Activated T-cell treated with anti-CD3 and anti-CD28 coated beads, Interleukin-2, amount 50 U/mL, for 72 hours (primary cell): Measurements from ENCODE around the gene C1orf198. TPM values are rescaled to one million over a fixed set of nuclear protein-coding genes. Genes with fewer than 3 reads are reported as not detected.

ENCODE experiments used
- ATAC-seq, 2 donors: fragments of 150-1000 bp; cut with Tn5 transposase; replicated peaks in 1 of 2; 2 replicates each; pipeline ENCODE4 v1.10.0; 2021; ENCODE audit warnings: moderate library complexity in 2 of 2, mild to moderate bottlenecking in 1 of 2
- DNase-seq, 2 donors: peaks; one replicate each; pipeline ENCODE4 v3.0.0; 2021 to 2022; ENCODE audit warnings: mixed read lengths in 1 of 2
- H3K27ac Mint-ChIP-seq: one replicate; pipeline ENCODE4 v1.8.0; 2022; ENCODE audit warnings: mild to moderate bottlenecking, moderate library complexity, mixed read lengths
- H3K27me3 Mint-ChIP-seq: one replicate; pipeline ENCODE4 v1.8.0; 2022; ENCODE audit warnings: low read depth, mixed read lengths
- H3K36me3 Mint-ChIP-seq, 2 donors: one replicate each; pipeline ENCODE4 v1.8.0; 2022; ENCODE audit warnings: mixed read lengths in 2 of 2, mild to moderate bottlenecking in 1 of 2; ENCODE audit not compliant: insufficient read depth in 2 of 2
- H3K4me1 Mint-ChIP-seq: one replicate; pipeline ENCODE4 v1.8.0; 2022; ENCODE audit warnings: low read depth, mixed read lengths
- H3K4me3 Mint-ChIP-seq, 2 donors: one replicate each; pipeline ENCODE4 v1.8.0; 2022; ENCODE audit warnings: mild to moderate bottlenecking in 2 of 2, mixed read lengths in 2 of 2, moderate library complexity in 2 of 2
- H3K9me3 Mint-ChIP-seq, 2 donors: one replicate each; pipeline ENCODE4 v1.8.0; 2022; ENCODE audit warnings: mixed read lengths in 2 of 2
- total RNA-seq, 2 donors: library from RNA; stranded (reverse); gene quantifications; one replicate each; pipeline ENCODE4 v1.2.3, GENCODE V29; 2022

Gene C1orf198
- total RNA-seq, 2 donors from 2014 or later, result 5.4 to 7.6 TPM

- DNase-seq (no peak), ATAC-seq (no peak)
- Mint-ChIP-seq H3K9me3 (no peaks in the 10 kb centered on the region), H3K4me3 (no peak overlapping the region), H3K27ac (no peak overlapping the region), H3K36me3 (peaks cover 0 to 1% of the 10 kb centered on the region in 2 donors), H3K4me1 (no peaks in the 10 kb centered on the region), H3K27me3 (no peaks in the 10 kb centered on the region)
These were observed 33.4 kb upstream of the C1orf198 start for GRCh38 chr1:230901671-230902070.

DNA sequence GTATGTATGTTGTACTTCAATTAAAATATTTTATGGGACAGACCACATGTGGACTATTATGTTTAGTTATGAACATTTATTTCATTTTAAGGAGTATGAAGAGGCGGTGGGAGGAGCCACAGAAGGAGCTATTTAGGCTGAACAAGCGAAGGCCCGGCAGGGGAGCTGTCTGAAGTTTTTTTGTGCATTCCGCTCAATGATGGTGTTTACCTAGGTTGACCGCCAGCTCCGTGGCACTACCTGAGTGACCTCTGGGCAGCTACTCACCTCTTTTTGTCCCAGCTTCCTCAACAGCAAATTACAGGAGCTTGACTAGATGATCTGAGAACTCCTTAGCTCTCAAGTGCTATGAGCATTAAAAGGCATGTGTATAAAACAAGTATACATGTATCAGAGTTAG, 32.7 kb upstream of the C1orf198 start:
- DNase-seq, result no peak
- Mint-ChIP-seq H3K27ac (peak overlapping the region; percentile 51), H3K4me3 (no peak overlapping the region), H3K9me3 (no peaks in the 10 kb centered on the region), H3K27me3 (no peaks in the 10 kb centered on the region), H3K36me3 (peaks cover 0 to 1% of the 10 kb centered on the region in 2 donors), H3K4me1 (no peaks in the 10 kb centered on the region)
- ATAC-seq, result no peak

GRCh38 chr1:230899841-230900251, 31.5 kb upstream of the C1orf198 start:
- H3K4me3 Mint-ChIP-seq, result no peak overlapping the region
- DNase-seq (no peak), ATAC-seq (no peak)
- H3K4me1 Mint-ChIP-seq, result no peaks in the 10 kb centered on the region
- no peaks in the 10 kb centered on the region for H3K27me3 Mint-ChIP-seq
- no peaks in the 10 kb centered on the region for H3K9me3 Mint-ChIP-seq
- no peak overlapping the region for H3K27ac Mint-ChIP-seq
- peaks cover 0 to 1% of the 10 kb centered on the region in 2 donors for H3K36me3 Mint-ChIP-seq

- DNase-seq, result no peak
- no peak overlapping the region for H3K27ac Mint-ChIP-seq
- no peaks in the 10 kb centered on the region for H3K4me1 Mint-ChIP-seq
- ATAC-seq, result no peak
- H3K4me3 Mint-ChIP-seq, result no peak overlapping the region
- H3K27me3 Mint-ChIP-seq, result no peaks in the 10 kb centered on the region
- H3K36me3 Mint-ChIP-seq, result peaks cover 0 to 1% of the 10 kb centered on the region in 2 donors
- no peaks in the 10 kb centered on the region for H3K9me3 Mint-ChIP-seq
These were observed 30.4 kb upstream of the C1orf198 start for GRCh38 chr1:230898748-230899147.

- Mint-ChIP-seq H3K27ac (no peak overlapping the region), H3K27me3 (no peaks in the 10 kb centered on the region), H3K36me3 (peaks cover 0 to 1% of the 10 kb centered on the region in 2 donors), H3K9me3 (no peaks in the 10 kb centered on the region), H3K4me3 (no peak overlapping the region), H3K4me1 (no peaks in the 10 kb centered on the region)
- ATAC-seq, result no peak
- DNase-seq, result no peak
These were observed 29.8 kb upstream of the C1orf198 start for GRCh38 chr1:230898144-230898543.

DNA sequence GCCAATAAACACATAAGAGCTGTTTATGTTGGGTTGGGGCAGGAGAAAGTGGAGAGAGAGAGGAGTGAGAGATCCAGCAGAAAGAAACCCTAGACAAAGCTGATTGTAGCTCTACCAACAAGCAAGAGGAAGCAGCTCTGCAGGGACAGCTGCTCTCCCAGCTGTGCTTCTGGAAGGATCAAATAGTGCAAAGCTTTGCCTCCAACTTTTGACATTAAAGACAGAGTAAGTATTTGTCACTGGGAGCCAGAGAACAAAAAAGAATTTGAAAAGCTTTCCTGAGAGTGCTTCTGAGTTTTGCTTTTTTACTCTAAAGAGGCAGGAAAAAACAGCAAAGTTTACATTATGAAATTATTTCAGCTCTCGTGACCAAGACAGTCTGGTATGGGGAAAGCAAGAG, 28.5 kb upstream of the C1orf198 start:
- Mint-ChIP-seq H3K27me3 (no peaks in the 10 kb centered on the region), H3K36me3 (peaks cover 0 to 1% of the 10 kb centered on the region in 2 donors), H3K4me1 (no peaks in the 10 kb centered on the region), H3K4me3 (no peak overlapping the region), H3K27ac (no peak overlapping the region), H3K9me3 (no peaks in the 10 kb centered on the region)
- DNase-seq (no peak), ATAC-seq (no peak)

- no peak for ATAC-seq
- Mint-ChIP-seq H3K27ac (no peak overlapping the region), H3K4me1 (no peaks in the 10 kb centered on the region)
These were observed 27.1 kb upstream of the C1orf198 start for GRCh38 chr1:230895452-230895851.

DNA sequence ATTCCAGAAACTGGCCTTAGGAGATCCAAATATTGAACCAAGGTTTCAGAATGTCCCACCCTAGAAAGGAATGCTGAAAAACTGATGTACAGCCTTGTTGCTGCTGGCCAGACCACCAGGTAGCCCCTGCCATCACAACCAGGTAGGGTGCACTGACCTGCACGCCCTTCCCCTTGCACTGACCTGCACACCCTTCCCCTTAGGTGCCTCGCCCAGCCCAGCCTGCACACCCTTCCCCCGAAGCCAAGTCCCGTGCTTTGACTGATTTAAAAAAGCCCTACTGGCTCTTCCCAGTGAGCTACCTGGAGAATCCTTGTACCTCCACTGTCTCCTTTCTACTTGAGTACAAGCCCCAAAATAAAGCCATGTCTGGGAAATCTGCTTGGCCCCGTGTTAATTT, 26.3 kb upstream of the C1orf198 start:
- Mint-ChIP-seq H3K9me3 (no peaks in the 10 kb centered on the region), H3K4me3 (no peak overlapping the region), H3K4me1 (no peaks in the 10 kb centered on the region), H3K36me3 (no peaks in the 10 kb centered on the region), H3K27me3 (no peaks in the 10 kb centered on the region), H3K27ac (no peak overlapping the region)
- ATAC-seq (no peak), DNase-seq (no peak)

More at GRCh38 chr1:230895452-230895851, 27.1 kb upstream of the C1orf198 start:
- no peaks in the 10 kb centered on the region for H3K9me3 Mint-ChIP-seq
- no peak overlapping the region for H3K4me3 Mint-ChIP-seq
- no peaks in the 10 kb centered on the region for H3K27me3 Mint-ChIP-seq
- DNase-seq, result no peak
- no peaks in the 10 kb centered on the region for H3K36me3 Mint-ChIP-seq

DNA sequence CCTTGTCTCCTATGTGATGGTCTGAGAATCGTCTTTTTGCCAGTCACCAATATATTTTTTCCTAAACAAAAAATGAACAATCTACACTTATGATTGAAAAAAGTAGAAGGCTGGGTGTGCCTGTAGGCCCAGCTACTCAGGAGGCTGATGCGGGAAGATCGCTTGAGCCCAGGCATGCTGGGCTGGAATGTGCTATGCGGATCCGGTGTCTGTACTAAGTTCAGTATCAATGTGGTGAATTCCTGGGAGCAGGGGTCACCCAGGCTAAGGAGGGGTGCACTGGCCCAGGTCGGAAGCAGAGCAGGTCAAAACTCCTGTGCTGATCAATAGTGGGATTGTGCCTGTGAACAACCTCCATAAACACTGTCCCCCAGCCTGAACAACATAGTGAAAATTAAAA, 25.7 kb upstream of the C1orf198 start:
- DNase-seq (no peak), ATAC-seq (no peak)
- Mint-ChIP-seq H3K4me3 (no peak overlapping the region), H3K4me1 (no peaks in the 10 kb centered on the region), H3K27me3 (peaks cover 6% of the 10 kb centered on the region), H3K9me3 (no peaks in the 10 kb centered on the region), H3K27ac (no peak overlapping the region), H3K36me3 (no peaks in the 10 kb centered on the region)

GRCh38 chr1:230892018-230892491, 23.7 kb upstream of the C1orf198 start:
- no peaks in the 10 kb centered on the region for H3K36me3 Mint-ChIP-seq
- ATAC-seq (no peak), DNase-seq (no peak)
- H3K4me1 Mint-ChIP-seq, result no peaks in the 10 kb centered on the region
- no peak overlapping the region for H3K27ac Mint-ChIP-seq
- no peak overlapping the region for H3K4me3 Mint-ChIP-seq
- peaks cover 17% of the 10 kb centered on the region for H3K27me3 Mint-ChIP-seq
- H3K9me3 Mint-ChIP-seq, result no peaks in the 10 kb centered on the region

- ATAC-seq, result no peak
- Mint-ChIP-seq H3K4me1 (no peaks in the 10 kb centered on the region), H3K36me3 (no peaks in the 10 kb centered on the region), H3K27ac (no peak overlapping the region), H3K4me3 (no peak overlapping the region), H3K9me3 (no peaks in the 10 kb centered on the region), H3K27me3 (peaks cover 17% of the 10 kb centered on the region)
- no peak for DNase-seq
These were observed 23.1 kb upstream of the C1orf198 start for GRCh38 chr1:230891413-230891812.

- Mint-ChIP-seq H3K27me3 (peaks cover 65% of the 10 kb centered on the region), H3K4me3 (no peak overlapping the region), H3K4me1 (no peaks in the 10 kb centered on the region), H3K36me3 (peaks cover 0 to 3% of the 10 kb centered on the region in 2 donors), H3K27ac (no peak overlapping the region), H3K9me3 (no peaks in the 10 kb centered on the region)
- no peak for ATAC-seq
- DNase-seq, result no peak
These were observed 16.3 kb upstream of the C1orf198 start for GRCh38 chr1:230884646-230885045.

- no peak overlapping the region for H3K4me3 Mint-ChIP-seq
- no peaks in the 10 kb centered on the region for H3K9me3 Mint-ChIP-seq
- H3K27me3 Mint-ChIP-seq, result peaks cover 65% of the 10 kb centered on the region
- no peak overlapping the region for H3K27ac Mint-ChIP-seq
- H3K36me3 Mint-ChIP-seq, result peaks cover 0 to 3% of the 10 kb centered on the region in 2 donors
- DNase-seq, result no peak
- no peak for ATAC-seq
- no peaks in the 10 kb centered on the region for H3K4me1 Mint-ChIP-seq
These were observed 15.6 kb upstream of the C1orf198 start for GRCh38 chr1:230883967-230884366.

- ATAC-seq (no peak), DNase-seq (no peak)
- H3K27me3 Mint-ChIP-seq, result peaks cover 67% of the 10 kb centered on the region
- no peaks in the 10 kb centered on the region for H3K9me3 Mint-ChIP-seq
- H3K27ac Mint-ChIP-seq, result no peak overlapping the region
- H3K4me1 Mint-ChIP-seq, result no peaks in the 10 kb centered on the region
- no peaks in the 10 kb centered on the region for H3K36me3 Mint-ChIP-seq
- no peak overlapping the region for H3K4me3 Mint-ChIP-seq
These were observed 11.5 kb upstream of the C1orf198 start for GRCh38 chr1:230879778-230880177.
